Activated CD4-positive, alpha-beta T cell treated with anti-CD3 and anti-CD28 coated beads, Interleukin-2, amount 50 U/mL, for 48 hours (primary cell): ENCODE data around the gene BCL2L13.
"Not testable (repeated sequence)": the region's sequence is repeated elsewhere in the genome, so short reads cannot be mapped to it uniquely, and the experiment has no call there.

Experiments
- DNase-seq, 2 experiments: peaks; one replicate each; pipeline ENCODE4 v3.0.0-alpha.2; 2020

The BCL2L13 gene

DNA sequence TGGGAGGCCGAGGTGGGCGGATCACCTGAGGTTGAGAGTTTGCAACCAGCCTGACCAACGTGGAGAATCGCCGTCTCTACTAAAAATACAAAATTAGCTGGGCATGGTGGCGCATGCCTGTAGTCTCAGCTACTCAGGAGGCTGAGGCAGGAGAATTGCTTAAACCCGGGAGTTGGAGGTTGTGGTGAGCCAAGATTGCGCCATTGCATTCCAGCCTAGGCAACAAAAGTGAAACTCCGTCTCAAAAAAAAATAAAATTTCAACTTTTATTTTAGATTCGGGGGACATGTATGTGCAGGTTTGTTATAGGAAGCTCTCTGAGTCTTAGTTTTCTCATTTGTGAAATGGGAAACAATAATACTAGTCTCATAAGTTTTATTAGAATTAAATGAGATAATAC, 58.6 kb downstream of the BCL2L13 start:
- not testable (repeated sequence) for DNase-seq

DNA sequence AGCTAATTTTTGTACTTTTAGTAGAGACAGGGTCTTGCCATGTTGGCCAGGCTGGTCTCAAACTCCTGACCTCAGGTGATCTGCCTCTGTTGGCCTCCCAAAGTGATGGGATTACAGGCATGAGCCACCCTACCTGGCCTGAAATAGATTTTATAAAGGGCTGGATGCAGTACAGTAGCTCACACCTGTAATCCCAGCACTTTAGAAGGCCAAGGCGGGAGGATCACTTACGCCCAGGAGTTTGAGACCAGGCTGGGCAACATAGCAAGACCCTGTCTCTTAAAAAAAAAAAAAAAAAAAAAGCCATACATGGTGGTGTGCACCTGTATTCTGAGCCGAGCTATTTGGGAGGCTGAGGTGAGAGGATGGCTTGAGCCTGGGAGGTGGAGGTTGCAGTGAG, 59.7 kb downstream of the BCL2L13 start:
- DNase-seq: not testable (repeated sequence)

GRCh38 chr22:17698948-17699347, 60.4 kb downstream of the BCL2L13 start:
- no peak for DNase-seq

GRCh38 chr22:17699696-17700340, 61.3 kb downstream of the BCL2L13 start:
- DNase-seq: no peak

GRCh38 chr22:17700778-17701177, 62.2 kb downstream of the BCL2L13 start:
- no peak for DNase-seq

- no peak for DNase-seq
These were observed 65.3 kb downstream of the BCL2L13 start for GRCh38 chr22:17703811-17704210.

GRCh38 chr22:17705546-17705945, 67.0 kb downstream of the BCL2L13 start:
- no peak for DNase-seq

- DNase-seq: peak; percentile 30 to 56
These were observed 67.7 kb downstream of the BCL2L13 start for GRCh38 chr22:17705951-17706900.

DNA sequence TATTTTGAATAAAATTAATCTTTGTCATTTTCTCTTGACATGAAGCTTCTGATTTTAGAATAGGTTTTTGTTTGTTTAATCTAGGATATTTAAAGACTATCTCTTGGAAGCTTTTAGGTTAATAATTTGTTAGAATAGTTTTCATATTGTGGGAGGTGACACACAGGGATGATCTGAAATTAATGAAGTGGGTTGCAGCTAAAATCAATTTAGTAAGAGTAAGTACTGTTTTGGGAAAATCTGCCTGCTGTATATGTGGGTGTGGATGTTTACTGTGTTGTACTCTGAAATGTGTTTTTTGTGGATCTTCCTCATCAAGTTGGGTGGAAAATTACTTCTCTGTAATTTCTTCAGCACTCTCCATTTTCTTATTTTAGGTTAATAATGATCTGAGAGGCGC, 68.4 kb downstream of the BCL2L13 start:
- no peak for DNase-seq

DNA sequence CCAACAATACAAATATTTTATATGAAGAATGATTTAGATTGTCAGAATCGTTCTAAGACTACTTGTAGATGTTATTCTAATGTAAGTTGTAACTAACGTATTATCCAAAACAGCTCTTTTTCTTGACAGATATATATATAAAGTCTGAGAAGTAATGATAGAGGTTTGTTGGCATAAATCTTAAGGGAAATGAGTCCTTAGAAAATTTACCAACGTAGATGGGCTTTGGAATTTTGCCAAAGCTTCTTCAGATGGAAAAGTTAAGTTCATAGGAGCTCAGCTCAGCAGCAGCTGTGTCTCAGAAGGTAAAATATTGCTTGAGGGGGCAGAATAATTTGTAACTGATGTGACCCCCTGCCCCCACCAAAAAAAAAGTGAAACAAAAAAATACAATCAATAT, 69.0 kb downstream of the BCL2L13 start:
- no peak for DNase-seq

- DNase-seq: no peak
These were observed 71.5 kb downstream of the BCL2L13 start for GRCh38 chr22:17710023-17710422.

GRCh38 chr22:17712441-17712840, 73.9 kb downstream of the BCL2L13 start:
- no peak for DNase-seq

- no peak for DNase-seq
These were observed 78.0 kb downstream of the BCL2L13 start for GRCh38 chr22:17716529-17716928.

DNA sequence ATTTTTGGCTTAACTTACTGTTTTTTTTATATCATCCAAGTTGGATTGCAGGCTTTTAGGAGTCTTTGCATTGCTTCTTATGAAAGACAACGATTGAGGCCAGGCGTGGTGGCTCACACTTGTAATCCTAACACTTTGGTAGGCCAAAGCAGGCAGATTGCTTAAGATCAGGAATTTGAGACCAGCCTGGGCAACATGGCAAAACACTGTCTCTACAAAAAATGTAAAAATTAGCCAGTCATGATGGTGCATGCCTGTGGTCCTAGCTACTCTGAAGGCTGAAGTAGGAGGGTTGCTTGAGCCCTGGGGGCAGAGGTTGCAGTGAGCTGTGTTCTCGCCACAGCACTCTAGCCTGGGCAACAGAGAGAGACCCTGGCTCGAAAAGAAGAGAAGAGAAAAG, 79.2 kb downstream of the BCL2L13 start:
- DNase-seq: no peak

GRCh38 chr22:17719911-17720310, 81.4 kb downstream of the BCL2L13 start:
- DNase-seq: no peak

DNA sequence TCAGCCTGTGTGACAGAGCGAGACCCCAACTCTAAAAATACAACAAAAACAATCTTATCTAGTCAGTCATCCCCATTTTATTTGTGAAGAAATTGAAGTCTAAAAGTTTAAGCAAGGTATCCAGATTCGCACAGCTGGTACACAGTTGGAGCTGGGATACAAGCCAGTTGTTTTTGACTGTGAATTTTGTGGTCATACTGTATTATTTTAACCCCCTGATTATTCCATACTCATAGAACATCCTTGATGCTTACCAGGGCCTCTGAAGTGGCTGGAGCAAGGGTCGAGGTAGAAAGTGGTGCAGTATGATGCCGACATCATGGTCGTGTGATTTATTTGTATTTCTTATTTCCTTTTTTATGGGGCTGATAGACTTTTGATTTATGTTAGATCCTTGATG, 85.7 kb downstream of the BCL2L13 start:
- no peak for DNase-seq

DNA sequence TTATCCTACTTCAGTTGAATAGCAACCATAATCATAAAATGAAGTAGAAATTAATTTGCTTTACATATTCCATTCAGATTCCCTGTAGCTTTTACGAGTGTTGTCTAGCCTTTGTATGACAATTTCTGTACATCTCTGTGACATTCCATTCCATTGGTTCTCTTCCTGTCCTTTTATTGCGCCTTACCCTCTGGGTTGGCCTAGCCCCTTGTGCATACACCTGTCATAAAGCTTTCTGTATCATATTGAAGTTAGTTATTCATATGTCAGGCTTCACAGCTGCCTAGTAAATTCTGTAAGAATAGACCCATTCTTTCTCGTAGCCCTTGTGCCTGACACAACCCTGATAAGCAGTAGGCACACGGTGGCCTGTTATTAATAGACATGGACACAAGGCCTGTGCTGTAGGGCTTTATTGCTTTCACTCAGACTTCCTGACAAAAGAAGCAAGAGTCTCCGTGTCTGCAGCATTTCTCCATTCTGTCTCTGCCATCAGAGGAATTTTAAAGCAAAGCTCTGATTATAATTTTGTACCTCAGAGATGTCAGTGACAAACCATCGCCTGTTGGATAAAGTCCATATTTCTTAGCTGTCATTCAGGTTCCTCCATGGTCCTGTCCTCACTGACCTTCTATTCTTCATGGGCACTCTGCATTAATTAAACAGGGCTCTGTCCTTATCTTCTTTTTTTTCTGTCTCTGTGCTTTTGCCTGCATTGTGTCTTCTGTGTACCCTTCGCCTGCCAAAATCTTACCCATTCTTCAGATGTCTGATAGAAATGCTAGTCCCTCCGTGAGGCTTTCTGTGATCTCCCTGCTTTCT, 86.3 kb downstream of the BCL2L13 start:
- DNase-seq: no peak

GRCh38 chr22:17725500-17725796, 86.9 kb downstream of the BCL2L13 start:
- no peak for DNase-seq

DNA sequence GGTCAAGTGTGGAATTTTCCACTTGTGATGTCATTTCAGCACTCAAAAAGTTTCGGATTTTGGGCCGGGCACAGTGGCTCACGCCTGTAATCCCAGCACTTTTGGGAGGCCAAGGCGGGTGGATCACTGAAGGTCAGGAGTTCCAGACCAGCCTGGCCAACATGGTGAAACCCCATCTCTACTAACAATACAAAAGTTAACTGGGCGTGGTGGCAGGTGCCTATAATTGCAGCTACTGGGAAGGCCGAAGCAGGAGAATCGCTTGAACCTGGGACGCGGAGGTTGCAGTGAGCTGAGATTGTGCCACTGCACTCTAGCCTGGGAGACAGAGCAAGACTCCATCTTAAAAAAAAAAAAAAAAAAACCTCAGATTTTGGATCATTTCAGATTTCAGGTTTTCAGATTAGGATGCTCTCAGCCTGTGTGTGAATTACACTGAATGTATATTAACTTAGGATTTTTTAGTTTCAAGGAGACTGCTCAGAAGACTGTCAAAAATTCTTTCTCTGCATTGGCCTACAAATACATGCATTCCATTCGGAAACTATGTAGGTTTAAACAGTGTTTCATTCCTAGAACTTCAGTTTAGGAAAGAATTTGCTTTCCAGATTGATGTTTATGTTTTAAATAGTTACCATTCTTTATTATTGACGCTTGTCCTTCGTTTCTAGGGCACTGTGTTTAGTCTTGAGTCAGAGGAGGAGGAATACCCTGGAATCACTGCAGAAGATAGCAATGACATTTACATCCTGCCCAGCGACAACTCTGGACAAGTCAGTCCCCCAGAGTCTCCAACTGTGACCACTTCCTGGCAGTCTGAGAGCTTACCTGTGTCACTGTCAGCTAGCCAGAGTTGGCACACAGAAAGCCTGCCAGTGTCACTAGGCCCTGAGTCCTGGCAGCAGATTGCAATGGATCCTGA, 87.7 kb downstream of the BCL2L13 start:
- DNase-seq: no peak

DNA sequence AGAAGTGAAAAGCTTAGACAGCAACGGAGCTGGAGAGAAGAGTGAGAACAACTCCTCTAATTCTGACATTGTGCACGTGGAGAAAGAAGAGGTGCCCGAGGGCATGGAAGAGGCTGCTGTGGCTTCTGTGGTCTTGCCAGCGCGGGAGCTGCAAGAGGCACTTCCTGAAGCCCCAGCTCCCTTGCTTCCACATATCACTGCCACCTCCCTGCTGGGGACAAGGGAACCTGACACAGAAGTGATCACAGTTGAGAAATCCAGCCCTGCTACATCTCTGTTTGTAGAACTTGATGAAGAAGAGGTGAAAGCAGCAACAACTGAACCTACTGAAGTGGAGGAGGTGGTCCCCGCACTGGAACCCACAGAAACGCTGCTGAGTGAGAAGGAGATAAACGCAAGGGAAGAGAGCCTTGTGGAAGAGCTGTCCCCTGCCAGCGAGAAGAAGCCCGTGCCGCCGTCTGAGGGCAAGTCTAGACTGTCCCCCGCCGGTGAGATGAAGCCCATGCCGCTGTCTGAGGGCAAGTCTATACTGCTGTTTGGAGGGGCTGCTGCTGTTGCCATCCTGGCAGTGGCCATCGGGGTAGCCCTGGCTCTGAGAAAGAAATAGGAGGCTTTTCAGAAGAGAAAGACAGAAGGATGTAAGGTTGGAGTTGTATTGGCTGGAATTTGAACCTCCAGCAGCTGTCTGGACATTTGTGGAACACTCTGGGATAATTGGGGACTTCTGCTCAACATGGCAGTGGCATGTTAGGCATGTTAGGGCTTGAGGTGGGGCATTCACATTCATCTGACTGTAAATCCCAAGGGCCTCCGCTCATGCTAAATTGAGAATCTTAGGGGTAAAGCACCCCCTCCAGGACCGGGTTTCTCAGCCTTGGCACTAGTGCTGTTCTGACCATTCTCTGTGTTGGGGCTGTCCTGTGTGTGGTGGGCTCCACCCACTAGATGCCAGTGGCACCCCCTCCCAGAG, 88.7 kb downstream of the BCL2L13 start:
- DNase-seq: no peak

GRCh38 chr22:17728786-17729185, 90.2 kb downstream of the BCL2L13 start:
- no peak for DNase-seq
